Bronchial epithelial cell (primary cell): ENCODE measurements around the gene NOD2. TPM values are rescaled to one million over a fixed set of nuclear protein-coding genes. Genes with fewer than 3 reads are reported as not detected.

Experiments
- DNase-seq: peaks from one replicate; pipeline ENCODE4 v3.0.0-alpha.2; 2010; ENCODE audit warnings: low read depth
- FAIRE-seq: peaks from 2 replicates; lab custom pipeline; 2011; peaks lifted over from hg19 to GRCh38; lab: Jason Lieb, UNC
- H3K27me3 ChIP-seq: 2 replicates; pipeline ENCODE4 v1.5.1; 2011; ENCODE audit warnings: low read length; ENCODE audit not compliant: control insufficient read depth, insufficient read depth
- H3K36me3 ChIP-seq: 2 replicates; pipeline ENCODE4 v1.5.1; 2011; ENCODE audit warnings: low read length; ENCODE audit not compliant: control insufficient read depth, insufficient read depth
- H3K4me3 ChIP-seq: 2 replicates; pipeline ENCODE4 v1.5.1; 2011; ENCODE audit warnings: mild to moderate bottlenecking, low read depth, low read length, control low read depth
- total RNA-seq: library from RNA; depleted of rRNA; stranded (reverse); fragments of >200 nt; gene quantifications from 2 replicates; pipeline ENCODE4 v1.2.1, GENCODE V29; 2014
- TF ChIP-seq, protein P1 (sequence below): IDR thresholded peaks from 2 replicates; pipeline ENCODE4 v1.5.1; 2011; ENCODE audit warnings: mild to moderate bottlenecking, moderate library complexity, low read length, control low read depth, inconsistent platforms; ENCODE audit not compliant: insufficient read depth, severe bottlenecking

Gene NOD2
- total RNA-seq, 1 donor from 2014 or later: 2.4 TPM

GRCh38 chr16:50739031-50739430 lies 45.6 kb downstream of the NOD2 start:
- TF ChIP-seq, protein P1, sequence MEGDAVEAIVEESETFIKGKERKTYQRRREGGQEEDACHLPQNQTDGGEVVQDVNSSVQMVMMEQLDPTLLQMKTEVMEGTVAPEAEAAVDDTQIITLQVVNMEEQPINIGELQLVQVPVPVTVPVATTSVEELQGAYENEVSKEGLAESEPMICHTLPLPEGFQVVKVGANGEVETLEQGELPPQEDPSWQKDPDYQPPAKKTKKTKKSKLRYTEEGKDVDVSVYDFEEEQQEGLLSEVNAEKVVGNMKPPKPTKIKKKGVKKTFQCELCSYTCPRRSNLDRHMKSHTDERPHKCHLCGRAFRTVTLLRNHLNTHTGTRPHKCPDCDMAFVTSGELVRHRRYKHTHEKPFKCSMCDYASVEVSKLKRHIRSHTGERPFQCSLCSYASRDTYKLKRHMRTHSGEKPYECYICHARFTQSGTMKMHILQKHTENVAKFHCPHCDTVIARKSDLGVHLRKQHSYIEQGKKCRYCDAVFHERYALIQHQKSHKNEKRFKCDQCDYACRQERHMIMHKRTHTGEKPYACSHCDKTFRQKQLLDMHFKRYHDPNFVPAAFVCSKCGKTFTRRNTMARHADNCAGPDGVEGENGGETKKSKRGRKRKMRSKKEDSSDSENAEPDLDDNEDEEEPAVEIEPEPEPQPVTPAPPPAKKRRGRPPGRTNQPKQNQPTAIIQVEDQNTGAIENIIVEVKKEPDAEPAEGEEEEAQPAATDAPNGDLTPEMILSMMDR: no peak
- Histone ChIP-seq H3K27me3 (no peaks in the 10 kb centered on the region), H3K4me3 (no peak overlapping the region), H3K36me3 (no peaks in the 10 kb centered on the region)
- DNase-seq (no peak), FAIRE-seq (no peak)

GRCh38 chr16:50740736-50741135 lies 47.3 kb downstream of the NOD2 start:
- FAIRE-seq: no peak
- no peaks in the 10 kb centered on the region for H3K36me3 ChIP-seq
- no peaks in the 10 kb centered on the region for H3K27me3 ChIP-seq
- TF ChIP-seq, protein P1: no peak
- peak; percentile 40 for DNase-seq
- no peak overlapping the region for H3K4me3 ChIP-seq

DNA sequence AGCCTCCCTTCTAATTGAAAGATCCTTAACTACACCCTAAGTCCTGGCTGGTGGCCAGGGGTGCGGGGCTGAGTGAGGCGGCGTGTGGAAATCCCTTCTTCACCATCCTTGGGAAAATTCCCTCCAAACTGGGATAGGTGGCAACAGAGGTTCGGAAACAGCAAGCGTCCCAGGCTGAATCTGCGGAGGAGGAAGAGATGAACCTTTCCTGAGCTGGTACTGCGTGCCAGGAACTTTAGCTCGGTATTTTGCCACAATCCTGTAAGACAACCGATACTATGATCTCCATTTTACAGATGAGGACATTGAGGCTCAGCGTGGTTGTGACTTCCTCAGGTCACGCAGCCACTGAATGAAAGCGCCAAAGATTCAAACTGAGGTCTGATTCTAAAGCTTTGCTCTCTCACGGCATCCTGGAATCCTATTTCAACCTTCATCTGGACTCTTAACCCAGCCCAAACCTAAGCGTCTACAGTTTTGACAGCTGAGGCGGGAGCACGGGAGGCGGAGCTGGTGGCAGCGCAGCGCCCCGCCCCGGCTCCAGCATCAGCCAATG lies 47.9 kb downstream of the NOD2 start:
- DNase-seq (peak; percentile 50), FAIRE-seq (no peak)
- TF ChIP-seq, protein P1: no peak
- Histone ChIP-seq H3K36me3 (peaks cover 2% of the 10 kb centered on the region), H3K27me3 (no peaks in the 10 kb centered on the region), H3K4me3 (peak overlapping the region; percentile 25)

DNA sequence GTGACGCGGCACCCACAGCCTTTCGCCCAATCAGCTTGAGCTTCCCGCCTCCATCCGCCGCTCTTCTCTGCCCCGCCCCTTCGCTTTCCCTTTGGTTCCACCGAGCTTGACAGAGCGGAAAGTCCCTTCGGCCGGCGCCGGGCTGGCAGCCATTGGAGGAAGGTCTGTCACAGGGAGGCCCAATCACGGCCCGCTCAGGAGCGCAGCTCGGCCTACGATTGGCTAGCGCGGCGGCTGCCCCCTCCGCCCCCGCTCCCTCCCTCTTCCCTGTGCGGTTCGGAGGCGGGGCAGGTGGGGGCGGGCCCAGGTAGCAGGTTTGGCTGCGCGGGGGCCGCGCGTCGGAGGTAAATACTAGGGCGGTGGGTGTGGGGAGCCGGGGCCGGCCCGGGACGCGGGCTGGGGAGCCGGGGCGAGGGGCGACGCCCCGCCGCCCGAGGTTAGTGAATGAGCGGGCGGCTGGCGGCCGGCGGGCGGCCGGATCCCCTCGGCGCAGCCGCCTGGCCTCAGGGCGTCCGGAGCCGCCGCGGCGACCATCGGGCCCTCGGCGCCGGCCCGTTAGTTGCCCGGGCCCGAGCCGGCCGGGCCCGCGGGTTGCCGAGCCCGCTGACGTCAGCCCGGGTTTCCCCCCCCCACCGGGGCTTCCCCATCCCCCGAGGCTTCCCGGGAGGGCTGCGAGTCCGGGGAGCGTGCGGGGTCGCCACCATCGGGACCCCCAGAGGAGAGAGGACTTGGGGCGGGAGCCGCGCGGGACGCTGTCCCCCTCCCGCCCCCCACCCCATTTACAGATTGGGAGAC lies 48.6 kb downstream of the NOD2 start, which contains the start of gene CYLD:
Gene CYLD (plus strand): TSS at position 306 of the 795 bp plus-strand sequence. CDS start 7,613 bp downstream, outside the sequence.
- Histone ChIP-seq H3K4me3 (peak within 1 kb of the TSS; percentile 78), H3K36me3 (peaks cover 2% of the 10 kb centered on the region), H3K27me3 (no peaks in the 10 kb centered on the region)
- TF ChIP-seq, protein P1: no peak
- FAIRE-seq (peak; percentile 79), DNase-seq (peak; percentile 95)

GRCh38 chr16:50742576-50743200 lies 49.3 kb downstream of the NOD2 start:
- TF ChIP-seq, protein P1: no peak
- no peak for FAIRE-seq
- peak; percentile 38 for DNase-seq
- Histone ChIP-seq H3K27me3 (no peaks in the 10 kb centered on the region), H3K4me3 (peak overlapping the region; percentile 78), H3K36me3 (peaks cover 2% of the 10 kb centered on the region)
